SIG-M5 treated with dmso at 0.1 percent for 504 hours (cell line): ENCODE measurements around the gene MITD1.
"Not testable (repeated sequence)": the region's sequence is repeated elsewhere in the genome, so short reads cannot be mapped to it uniquely, and the experiment has no call there.

ENCODE experiments used
- DNase-seq: peaks from one replicate; lab custom pipeline; 2025; ENCODE audit not compliant: unreplicated experiment; lab: John Stamatoyannopoulos, UW

MITD1 gene

GRCh38 chr2:99154643-99155536 is 26.0 kb downstream of the MITD1 start, which contains the start of the genes LIPT1 and TSGA10:
TSS of gene LIPT1 (plus strand) at chr2:99154967. CDS start at chr2:99161958, 6,991 bp downstream.
TSS of gene TSGA10 (minus strand) at chr2:99154942. CDS start at chr2:99109439, 45,503 bp downstream.
- peak; percentile 91 for DNase-seq

GRCh38 chr2:99153921-99154604 is 26.8 kb downstream of the MITD1 start:
- DNase-seq = no peak

DNA sequence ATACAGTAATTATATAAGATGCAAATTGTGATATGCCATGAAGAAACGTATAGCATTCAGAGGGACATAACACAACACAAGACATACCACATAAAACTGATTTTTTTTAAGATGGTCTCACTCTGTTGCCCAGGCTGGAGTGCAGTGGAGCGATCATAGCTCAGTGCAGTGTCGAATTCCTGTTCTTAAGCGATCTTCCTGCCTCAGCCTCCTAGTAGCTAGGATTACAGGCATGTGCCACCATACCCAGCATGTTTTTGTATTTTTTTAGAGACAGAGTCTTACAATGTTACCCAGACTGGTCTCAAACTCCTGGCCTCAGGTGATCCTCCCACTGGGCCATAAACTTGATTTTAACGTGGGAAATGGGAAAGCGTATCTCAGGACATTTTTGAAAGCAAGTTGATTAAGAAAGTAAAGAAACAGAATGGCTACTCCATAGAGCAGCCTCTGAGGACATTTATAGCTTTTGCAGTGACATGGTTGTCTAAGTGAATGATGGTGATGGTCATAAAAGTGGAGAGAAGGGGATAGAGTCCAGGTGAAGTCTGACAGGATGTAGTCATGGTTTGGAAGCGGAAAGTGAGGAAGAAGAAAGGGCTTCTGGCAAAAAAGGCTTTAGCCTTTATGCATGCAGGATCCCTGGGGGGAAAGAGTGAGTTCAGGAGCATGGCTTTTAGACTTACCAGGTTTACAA is 28.5 kb downstream of the MITD1 start:
- no peak for DNase-seq

GRCh38 chr2:99150706-99151105 is 30.2 kb downstream of the MITD1 start:
- DNase-seq = peak; percentile 93

GRCh38 chr2:99141110-99142108 is 39.4 kb downstream of the MITD1 start, which contains the start of gene C2orf15:
TSS of gene C2orf15 (plus strand) at chr2:99141707. CDS start at chr2:99150559, 8,852 bp downstream.
- peak; percentile 90 for DNase-seq

DNA sequence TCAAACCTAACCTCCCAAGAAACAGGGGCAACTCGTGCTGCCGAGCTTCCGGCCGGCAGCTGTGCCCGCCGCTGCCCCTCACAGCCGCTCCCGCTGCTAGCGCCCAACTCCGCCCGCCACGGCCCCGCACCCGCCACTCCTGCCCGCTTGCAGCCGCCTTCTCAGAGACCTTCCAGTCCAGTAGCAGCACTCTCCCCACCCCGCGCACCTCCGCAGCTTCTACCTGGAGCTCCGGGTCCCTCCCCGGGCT is 40.1 kb downstream of the MITD1 start:
- no peak for DNase-seq

GRCh38 chr2:99140056-99140859 is 40.6 kb downstream of the MITD1 start:
- DNase-seq = no peak

- no peak for DNase-seq
Measured at GRCh38 chr2:99139003-99139402, 41.9 kb downstream of the MITD1 start.

GRCh38 chr2:99135044-99135556 is 45.8 kb downstream of the MITD1 start:
- not testable (repeated sequence) for DNase-seq

- DNase-seq = peak; percentile 23
Measured at GRCh38 chr2:99127981-99128380, 52.9 kb downstream of the MITD1 start.
